Progenitor cell of endocrine pancreas (in vitro differentiated cells): Measurements from ENCODE around the gene AMER2. TPM values are rescaled to one million over a fixed set of nuclear protein-coding genes. Genes with fewer than 3 reads are reported as not detected.

Source experiments
- DNase-seq: peaks from one replicate; pipeline ENCODE4 v3.0.0; 2021; ENCODE audit warnings: low spot score; ENCODE audit not compliant: unreplicated experiment
- H3K27ac Mint-ChIP-seq: 2 replicates; pipeline ENCODE4 v1.8.0; 2021; ENCODE audit warnings: mild to moderate bottlenecking, moderate library complexity, mixed read lengths
- H3K27me3 Mint-ChIP-seq: 2 replicates; pipeline ENCODE4 v1.8.0; 2021; ENCODE audit warnings: mixed read lengths
- H3K36me3 Mint-ChIP-seq: 2 replicates; pipeline ENCODE4 v1.8.0; 2022; ENCODE audit warnings: mixed read lengths; ENCODE audit not compliant: insufficient read depth
- H3K4me1 Mint-ChIP-seq: 2 replicates; pipeline ENCODE4 v1.8.0; 2021; ENCODE audit warnings: low read depth, mixed read lengths
- H3K4me3 Mint-ChIP-seq: 2 replicates; pipeline ENCODE4 v1.8.0; 2021; ENCODE audit warnings: low read depth, mild to moderate bottlenecking, moderate library complexity, mixed read lengths
- H3K9me3 Mint-ChIP-seq: 2 replicates; pipeline ENCODE4 v1.8.0; 2021; ENCODE audit warnings: low read depth, mixed read lengths
- CTCF ChIP-seq: fragments of 200-600 bp; sonication (generic); IDR thresholded peaks from one replicate; pipeline ENCODE4 v1.5.0; 2021; ENCODE audit warnings: antibody characterized with exemption, mild to moderate bottlenecking; ENCODE audit not compliant: unreplicated experiment
- total RNA-seq: library from RNA; stranded (reverse); gene quantifications from 2 replicates; pipeline ENCODE4 v1.2.1, GENCODE V29; 2021

The AMER2 gene
- total RNA-seq, 1 donor from 2014 or later = 0.05 TPM

- H3K4me3 Mint-ChIP-seq = no peak overlapping the region
- H3K27ac Mint-ChIP-seq = no peak overlapping the region
- no peak for TF ChIP-seq CTCF
- H3K36me3 Mint-ChIP-seq = no peaks in the 10 kb centered on the region
- H3K9me3 Mint-ChIP-seq = peaks cover 7% of the 10 kb centered on the region
- H3K27me3 Mint-ChIP-seq = peaks cover 24% of the 10 kb centered on the region
- H3K4me1 Mint-ChIP-seq = peaks cover 17% of the 10 kb centered on the region
- no peak for DNase-seq
Observed at GRCh38 chr13:25192052-25192451, 20.0 kb upstream of the AMER2 start.

GRCh38 chr13:25190771-25191170, 18.7 kb upstream of the AMER2 start:
- Mint-ChIP-seq H3K36me3 (no peaks in the 10 kb centered on the region), H3K27me3 (peaks cover 26% of the 10 kb centered on the region), H3K4me3 (no peak overlapping the region), H3K27ac (no peak overlapping the region), H3K4me1 (peaks cover 17% of the 10 kb centered on the region), H3K9me3 (peaks cover 7% of the 10 kb centered on the region)
- DNase-seq = no peak
- no peak for TF ChIP-seq CTCF

- no peak for DNase-seq
- Mint-ChIP-seq H3K9me3 (peaks cover 7% of the 10 kb centered on the region), H3K27me3 (peaks cover 30% of the 10 kb centered on the region), H3K4me3 (no peak overlapping the region), H3K27ac (no peak overlapping the region), H3K4me1 (peaks cover 17% of the 10 kb centered on the region), H3K36me3 (no peaks in the 10 kb centered on the region)
- TF ChIP-seq CTCF = no peak
Observed at GRCh38 chr13:25190256-25190655, 18.2 kb upstream of the AMER2 start.

GRCh38 chr13:25187596-25187995, 15.5 kb upstream of the AMER2 start:
- Mint-ChIP-seq H3K27me3 (peaks cover 40% of the 10 kb centered on the region), H3K4me3 (no peak overlapping the region), H3K4me1 (peaks cover 17% of the 10 kb centered on the region), H3K36me3 (no peaks in the 10 kb centered on the region), H3K9me3 (no peaks in the 10 kb centered on the region), H3K27ac (no peak overlapping the region)
- no peak for TF ChIP-seq CTCF
- no peak for DNase-seq

- peaks cover 16% of the 10 kb centered on the region for H3K4me1 Mint-ChIP-seq
- no peak overlapping the region for H3K4me3 Mint-ChIP-seq
- TF ChIP-seq CTCF = no peak
- no peak overlapping the region for H3K27ac Mint-ChIP-seq
- DNase-seq = no peak
- no peaks in the 10 kb centered on the region for H3K9me3 Mint-ChIP-seq
- peaks cover 46% of the 10 kb centered on the region for H3K27me3 Mint-ChIP-seq
- H3K36me3 Mint-ChIP-seq = no peaks in the 10 kb centered on the region
Observed at GRCh38 chr13:25186187-25186586, 14.1 kb upstream of the AMER2 start.
